NCI-H146 treated with DMSO at 0.1 percent for 48 hours (cell line): ENCODE data around the gene MRNIP.

Experiments used
- DNase-seq: peaks from one replicate; lab custom pipeline; 2025; ENCODE audit not compliant: unreplicated experiment; lab: John Stamatoyannopoulos, UW

MRNIP gene

DNA sequence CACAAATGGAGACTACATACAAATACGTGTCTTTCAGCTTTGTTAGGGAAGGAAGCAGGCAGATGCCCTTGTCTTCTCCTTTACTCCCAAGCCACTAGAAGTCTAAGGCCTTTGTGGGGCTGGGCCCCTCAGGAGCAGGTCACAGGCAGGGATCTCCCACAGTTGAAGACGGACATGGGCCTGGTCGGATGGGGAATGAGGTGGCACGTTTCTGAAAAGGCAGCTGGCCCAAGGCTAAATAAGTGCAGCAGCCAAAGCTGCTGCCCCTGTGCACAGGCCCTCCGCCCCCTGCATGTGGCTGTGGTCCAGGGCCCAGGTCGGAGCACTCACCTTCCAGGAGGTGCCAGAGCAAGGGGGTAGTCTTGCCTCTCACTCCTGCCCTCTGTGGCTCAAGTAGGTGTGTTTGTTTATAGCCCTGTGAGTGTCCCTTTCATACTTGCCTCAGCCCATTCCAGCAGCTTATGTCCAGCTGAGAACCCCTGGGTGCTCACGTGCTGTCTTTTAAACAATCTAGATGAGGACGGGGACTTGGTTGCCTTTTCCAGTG, 36.1 kb downstream of the MRNIP start:
- no peak for DNase-seq

DNA sequence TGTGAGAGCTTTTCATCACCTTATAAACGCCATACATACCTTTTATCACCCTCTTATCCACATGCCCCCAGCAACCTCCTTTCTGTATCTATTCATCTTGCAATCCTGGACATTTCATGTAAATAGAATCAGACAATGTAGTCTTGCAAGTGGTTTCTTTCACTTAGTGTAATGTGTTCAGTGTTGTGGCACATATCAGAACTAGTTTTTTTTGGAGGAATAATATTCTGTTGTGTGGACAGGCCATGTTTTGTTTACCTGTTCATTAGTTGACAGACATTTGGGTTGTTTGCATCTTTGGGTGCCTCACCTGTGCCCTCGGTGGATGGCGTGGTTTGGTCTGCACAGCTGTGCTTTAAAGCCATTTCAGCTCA, 36.6 kb downstream of the MRNIP start:
- no peak for DNase-seq

DNA sequence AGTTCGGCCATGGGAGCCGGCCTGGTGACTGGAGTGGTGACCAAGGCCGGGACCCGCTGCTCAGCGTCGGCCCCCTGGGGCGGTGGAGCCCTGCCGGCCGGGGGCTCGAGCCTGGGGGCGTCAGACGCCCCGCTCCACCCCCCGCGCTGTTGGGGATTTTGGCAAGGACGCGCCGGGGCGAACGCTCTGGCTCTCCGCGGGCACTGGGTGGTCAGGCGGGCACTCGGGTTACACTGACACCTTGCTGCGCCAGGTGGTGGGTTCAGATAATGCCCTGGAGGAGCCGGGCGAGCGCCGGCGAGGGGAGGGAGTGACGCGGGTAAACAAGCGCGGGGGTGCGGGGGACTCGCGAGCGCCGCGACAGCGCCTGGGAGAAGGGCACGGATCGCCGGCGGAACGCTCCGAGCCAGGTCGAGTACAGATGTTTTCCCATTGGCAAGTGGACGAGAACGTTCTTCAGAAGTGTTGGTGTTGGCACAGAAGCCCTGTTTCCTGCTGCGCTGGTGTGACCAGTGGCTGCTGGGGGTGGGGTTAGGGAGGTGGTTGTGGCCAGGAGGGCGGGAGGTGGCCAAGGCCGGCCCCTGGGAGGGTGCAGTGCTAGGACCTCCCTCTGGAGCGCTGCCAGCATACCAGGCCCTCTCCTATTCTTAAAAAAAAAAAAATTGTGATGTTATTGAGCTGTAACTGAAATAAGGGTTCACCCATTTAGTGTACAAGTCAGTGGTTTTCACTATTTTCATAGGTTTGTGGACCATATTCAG, 37.1 kb downstream of the MRNIP start:
- peak; percentile 68 for DNase-seq

DNA sequence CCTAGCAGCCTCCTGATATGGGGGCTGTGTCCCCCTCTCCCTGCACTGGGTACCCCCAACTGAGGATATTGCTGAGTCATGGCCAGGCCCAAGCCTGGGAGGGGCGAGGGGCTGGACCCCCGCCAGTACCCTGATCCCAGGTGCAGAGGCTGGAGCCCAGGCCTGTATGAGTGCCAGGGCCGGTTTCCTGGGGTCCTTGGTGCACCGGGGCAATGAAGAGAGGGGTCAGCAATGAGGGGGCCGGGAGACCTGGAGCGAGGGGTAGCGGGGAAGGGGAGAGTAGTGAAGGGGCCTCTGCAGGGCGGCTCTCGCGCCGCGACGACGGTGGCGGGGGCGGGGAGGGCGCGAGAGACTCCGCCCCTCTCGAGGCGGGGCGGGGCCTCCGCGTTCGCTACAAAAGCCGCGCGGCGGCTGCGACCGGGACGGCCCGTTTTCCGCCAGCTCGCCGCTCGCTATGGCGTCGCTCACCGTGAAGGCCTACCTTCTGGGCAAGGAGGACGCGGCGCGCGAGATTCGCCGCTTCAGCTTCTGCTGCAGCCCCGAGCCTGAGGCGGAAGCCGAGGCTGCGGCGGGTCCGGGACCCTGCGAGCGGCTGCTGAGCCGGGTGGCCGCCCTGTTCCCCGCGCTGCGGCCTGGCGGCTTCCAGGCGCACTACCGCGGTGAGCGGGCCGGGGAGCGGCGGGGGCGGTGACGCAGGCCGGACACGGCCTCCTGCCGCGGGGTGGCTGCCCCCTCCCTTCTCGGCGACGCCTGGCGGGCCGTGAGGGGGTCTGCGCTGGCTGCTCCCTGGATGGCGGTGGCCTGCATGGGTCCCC, 37.9 kb downstream of the MRNIP start, which contains the start of gene SQSTM1:
SQSTM1 (plus strand) TSS at position 423 of the 815 bp plus-strand sequence; CDS start at position 455, 32 bp downstream.
- DNase-seq: peak; percentile 36

DNA sequence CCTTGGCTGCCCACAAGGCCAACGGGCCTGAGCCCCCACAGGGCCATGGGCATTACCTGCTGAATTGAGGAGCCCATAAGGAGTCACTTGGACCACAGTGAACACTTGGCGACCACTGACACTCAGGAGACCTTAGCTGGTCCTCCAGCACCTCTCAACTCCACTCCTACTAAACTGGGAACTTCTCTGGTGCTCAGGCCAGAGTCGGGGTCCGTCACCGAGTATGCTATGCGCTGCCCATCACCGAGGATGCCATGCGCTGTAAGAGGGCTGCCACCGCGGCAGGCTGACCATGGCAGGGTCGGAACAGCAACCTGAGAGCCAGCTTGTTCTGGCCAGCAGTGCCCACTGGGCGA, 38.5 kb downstream of the MRNIP start:
- DNase-seq: no peak

DNA sequence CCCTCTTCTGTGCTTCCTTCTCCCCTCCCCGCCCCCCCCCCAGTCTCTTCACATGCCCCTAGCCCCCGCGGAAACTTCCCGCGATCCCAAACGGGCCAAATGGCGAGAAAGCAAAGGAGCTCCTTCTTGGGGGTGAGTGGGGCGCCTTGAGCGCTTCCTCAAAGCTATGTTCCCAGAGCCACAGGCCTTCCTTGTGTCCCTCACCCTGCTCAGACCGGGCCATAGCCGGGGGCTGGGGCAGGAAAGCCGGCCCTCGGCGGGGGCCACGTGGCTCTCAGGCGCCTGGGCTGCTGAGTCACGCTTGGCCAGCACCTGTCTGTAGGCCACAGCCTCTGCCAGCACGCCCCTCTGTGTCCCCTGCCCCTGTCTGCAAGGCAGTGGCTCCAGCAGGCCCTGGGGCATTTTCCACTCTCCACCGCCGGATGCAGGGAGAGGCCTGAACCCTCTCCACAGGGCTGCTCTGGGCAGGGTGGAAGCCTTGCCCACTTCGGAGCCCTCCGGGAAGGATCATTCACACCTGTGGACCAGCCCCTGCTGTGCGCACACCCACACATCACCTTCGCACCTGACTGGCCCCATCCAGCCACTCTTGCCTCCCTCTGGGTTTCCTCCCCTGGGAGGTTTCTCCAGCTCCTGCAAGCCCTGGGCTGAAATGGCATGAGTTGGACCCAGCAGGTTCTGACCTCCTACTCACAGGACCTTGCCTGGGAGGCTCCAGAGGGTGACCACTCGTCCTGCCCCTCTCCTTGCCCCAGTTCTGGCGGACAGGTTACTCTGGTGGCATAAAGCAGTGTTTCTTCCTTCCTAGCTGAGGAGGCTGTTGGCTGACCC, 39.1 kb downstream of the MRNIP start:
- peak; percentile 75 for DNase-seq

DNA sequence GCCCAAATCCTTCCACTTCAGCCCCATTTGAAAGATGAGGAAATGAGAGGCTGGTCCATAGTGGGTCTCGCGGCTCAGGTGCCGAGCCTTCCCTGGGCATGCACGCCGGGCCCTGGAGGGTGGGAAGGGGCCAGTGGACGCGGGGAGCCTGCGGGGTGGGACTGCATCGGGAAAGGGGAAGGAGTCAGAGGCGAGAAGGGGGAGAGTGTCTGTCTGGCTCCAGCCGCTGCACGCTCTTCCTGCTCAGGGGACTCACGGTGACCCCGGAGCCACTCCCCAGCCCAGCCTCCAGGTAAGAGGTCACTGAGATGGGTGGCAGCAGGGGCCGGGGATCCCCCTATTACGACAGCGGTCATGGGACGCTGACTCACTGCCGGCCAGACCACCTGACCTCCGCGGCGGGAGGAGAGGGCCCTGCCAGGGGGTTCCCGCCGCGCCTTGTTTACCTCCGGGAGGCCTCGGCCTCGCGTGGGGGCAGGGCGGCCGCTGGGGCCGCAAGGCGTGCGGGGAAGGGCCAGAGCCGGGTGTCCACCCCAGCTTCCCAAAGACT, 39.8 kb downstream of the MRNIP start:
- peak; percentile 27 for DNase-seq

DNA sequence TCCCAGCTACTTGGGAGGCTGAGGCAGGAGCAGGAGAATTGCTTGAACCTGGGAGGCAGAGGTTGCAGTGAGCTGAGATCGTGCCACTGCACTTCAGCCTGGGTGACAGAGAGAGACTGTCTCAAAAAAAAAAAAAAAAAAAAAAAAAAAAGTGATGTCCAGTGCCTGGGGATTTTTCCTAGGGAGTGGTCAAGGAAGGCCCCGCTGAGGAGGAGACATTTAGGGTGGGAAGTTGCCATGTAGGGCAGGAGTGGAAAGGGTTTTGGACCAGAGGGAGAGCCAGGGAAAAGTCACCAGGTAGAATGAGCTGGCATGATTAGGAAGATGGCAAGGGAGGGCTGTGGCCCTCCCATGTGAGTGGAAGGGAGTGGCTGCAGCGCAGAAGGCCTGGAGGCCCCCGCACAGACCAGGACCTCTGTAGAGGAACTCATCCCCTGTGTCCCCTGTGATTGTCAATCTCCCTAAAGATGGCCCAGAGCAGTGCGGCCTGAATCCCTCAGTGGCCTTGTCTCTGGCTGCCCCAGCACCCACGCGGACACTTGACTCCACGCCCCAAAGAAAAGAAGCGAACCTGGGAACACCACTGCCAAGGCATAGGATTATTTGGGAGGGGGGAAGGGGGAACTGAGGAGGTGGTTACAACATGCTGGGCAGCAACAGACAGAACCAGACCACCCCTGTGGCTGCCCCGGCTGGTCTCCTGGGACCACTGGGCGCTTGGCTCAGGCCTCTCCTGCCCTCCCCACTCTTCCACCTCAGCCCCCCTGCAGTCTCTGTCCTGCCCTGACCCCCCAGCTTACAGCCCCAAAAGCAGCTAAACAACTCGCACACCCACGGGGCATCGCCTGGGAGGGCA, 40.5 kb downstream of the MRNIP start:
- no peak for DNase-seq

DNA sequence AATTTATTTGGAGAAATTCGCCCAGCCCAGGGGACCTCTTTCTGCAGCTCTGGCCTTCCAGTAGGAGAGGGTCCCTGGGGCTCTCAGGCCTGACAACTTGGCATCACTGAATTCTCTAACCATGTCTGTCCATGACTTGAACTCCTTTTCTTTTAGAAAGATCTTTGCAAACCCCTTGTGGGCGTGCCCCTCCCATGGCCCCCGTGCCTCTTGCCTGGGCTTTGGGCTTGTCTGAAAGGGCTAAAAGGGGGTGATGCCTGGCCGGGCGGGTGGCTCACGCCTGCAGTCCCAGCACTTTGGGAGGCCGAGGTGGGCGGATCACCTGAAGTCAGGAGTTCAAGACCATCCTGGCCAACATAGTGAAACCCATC, 41.2 kb downstream of the MRNIP start:
- DNase-seq: no peak

DNA sequence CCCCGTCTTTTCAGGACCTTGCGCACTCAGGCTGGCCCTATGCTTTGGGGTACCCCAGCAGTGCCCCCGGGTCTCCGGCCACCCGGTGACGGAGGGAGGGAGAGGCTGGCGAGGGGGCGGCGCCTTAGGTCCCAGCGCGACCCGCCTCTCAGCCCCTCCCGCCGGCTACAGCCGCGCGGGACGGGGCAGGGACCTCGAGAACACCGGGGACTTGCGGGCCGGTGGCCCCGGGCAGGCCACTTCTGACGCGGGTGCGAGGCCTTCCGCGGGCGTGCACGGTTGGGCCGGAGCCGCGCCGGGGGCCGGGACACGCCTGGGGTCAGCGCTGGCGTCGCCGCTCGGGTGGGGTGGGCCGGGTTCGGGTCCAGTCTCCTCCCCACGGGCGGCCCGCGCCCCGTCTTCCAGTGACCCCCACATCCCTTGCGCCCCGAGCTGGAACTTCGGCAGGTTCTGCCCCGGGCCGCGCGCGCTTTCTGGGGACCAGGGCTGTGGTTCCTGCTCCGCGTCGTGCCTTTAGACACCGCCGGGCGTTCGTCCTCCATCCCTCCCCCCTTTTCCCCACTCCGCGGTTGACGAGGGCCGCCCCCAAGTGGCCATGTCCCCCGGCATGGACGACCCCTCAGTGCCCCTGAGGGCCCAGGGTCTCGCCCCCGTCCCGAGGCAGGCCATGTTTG, 41.7 kb downstream of the MRNIP start:
- no peak for DNase-seq

DNA sequence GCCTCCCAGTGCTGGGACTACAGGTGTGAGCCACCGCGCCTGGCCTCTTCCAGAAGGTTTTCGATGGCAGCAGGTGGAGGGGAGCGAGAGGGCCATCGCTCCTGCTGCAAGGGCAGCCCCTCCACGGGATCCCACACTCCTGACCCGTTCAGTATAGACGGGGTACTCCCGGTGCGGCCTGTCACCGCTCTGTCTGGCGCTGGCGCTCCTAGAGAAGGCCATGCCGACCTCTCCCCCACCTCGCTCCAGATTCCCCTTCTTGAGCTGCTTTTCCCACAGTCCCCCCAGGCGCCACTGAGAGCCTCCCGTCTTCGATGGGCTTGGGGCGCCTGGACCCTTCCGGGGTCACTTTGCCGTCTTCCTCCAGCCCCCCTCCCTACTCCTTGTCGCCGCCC, 42.2 kb downstream of the MRNIP start:
- DNase-seq: no peak

DNA sequence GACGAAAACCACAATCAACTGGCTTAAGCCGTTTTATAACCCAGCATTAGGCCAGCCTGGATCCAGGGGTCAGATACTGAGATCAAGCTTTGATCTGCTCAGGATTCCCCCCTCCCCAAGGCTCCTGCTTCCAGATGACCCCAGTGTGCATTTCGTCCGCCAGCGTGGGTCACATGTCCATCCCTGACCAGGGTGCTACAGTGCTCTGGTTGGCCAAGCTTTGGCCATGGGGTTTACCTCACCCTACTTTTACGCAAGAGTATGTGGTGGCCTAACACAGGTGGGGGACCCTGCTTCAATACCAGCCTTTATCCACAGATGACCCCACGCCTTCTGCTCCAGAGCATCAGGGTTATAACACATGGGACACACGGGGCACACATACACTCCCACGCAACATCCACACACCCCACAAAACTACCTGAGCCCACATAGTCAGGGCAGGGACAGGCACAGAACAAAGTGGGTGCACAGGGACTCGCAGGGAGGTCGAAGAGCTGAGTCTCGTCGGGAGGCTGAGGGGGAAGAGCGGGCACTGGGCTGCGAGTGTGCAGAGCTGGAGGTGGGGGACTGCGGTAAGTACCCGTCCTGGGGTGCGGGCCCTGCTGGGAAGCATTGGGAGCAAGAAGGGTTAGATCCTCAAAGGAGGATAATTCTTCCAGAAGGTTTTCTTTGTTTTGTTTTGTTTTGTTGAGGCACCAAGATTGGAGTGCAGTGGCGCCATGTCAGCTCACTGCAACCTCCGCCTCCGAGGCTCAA, 42.9 kb downstream of the MRNIP start:
- no peak for DNase-seq

DNA sequence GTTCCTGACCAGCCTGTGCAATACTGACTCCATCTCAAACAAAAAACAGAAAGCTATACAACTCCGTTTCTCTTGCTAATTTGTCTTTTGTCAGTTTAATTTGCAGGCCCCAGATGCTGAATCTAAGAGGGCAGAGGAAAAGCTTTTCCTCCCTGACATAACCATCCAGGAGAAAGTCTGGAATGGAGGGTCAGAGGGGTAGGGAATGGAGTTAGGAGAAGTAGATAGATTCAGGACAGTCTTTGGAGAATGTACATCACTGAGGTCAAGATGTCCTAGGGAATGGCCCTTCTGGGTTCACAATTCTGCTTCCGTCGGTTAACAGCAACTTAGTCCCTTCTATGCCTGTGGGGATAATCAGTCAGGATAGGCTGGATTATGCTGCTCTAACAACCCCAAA, 44.5 kb downstream of the MRNIP start:
- DNase-seq: no peak

DNA sequence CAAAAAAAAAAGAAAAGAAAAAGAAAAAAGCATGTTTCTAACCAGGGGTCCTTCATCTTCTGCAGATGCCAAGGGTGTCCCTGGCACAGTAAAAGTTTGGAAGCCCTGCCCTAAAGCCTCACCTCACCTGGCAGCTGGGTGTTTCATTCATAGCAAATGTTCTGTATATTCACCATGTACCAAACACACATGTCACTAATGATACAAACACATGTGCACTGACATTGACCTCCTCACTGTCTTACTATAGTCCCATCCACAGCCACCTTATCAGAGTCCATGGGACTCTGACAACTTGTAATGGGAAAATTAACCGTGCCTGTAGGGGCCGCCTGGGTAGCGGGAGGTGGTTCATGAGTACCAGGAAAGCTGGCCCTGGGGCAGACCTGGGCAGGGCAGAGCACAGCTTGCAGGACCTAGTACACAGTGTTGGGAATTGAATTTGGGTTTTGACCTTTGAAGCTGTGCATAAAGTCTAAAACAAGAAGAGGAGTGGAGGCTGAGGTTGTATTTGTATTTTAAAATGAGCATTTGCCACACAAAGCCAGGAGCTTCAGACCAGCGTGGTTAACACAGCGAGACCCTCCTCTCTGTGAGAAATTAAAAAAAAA, 45.5 kb downstream of the MRNIP start:
- DNase-seq: no peak

DNA sequence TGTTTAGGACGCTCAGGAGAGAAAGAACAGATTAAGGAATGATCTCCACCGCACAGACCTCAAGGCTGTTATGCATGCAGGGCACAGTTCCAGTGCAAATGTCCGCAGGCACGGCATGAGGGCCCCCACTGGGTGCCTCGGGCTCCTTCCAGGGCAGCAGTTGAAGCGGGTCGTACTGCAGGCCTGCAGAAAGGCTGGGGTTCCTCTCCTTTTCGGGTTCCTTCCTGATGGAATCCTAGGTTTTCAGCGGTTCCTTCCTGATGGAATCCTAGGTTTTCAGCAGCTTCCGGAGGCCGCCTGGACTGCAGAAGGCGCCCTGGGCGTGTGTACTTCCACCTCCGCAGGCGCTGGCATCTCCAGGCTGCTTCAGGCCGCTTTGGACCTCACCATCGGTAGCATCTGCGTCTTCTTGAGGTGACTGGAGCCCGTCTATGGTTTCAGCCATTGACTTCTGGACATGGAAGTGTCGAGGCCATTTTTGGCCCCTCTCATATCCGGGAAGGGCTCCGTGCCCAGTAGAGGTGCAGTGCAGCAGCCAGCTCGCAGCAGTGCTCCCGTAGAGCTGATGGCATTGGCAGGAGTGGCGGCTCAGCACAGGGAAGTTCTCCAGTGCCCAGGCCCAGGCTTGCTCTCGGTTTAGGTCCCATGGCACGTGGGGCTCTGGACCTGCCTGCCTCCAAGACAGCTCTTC, 46.3 kb downstream of the MRNIP start:
- no peak for DNase-seq

DNA sequence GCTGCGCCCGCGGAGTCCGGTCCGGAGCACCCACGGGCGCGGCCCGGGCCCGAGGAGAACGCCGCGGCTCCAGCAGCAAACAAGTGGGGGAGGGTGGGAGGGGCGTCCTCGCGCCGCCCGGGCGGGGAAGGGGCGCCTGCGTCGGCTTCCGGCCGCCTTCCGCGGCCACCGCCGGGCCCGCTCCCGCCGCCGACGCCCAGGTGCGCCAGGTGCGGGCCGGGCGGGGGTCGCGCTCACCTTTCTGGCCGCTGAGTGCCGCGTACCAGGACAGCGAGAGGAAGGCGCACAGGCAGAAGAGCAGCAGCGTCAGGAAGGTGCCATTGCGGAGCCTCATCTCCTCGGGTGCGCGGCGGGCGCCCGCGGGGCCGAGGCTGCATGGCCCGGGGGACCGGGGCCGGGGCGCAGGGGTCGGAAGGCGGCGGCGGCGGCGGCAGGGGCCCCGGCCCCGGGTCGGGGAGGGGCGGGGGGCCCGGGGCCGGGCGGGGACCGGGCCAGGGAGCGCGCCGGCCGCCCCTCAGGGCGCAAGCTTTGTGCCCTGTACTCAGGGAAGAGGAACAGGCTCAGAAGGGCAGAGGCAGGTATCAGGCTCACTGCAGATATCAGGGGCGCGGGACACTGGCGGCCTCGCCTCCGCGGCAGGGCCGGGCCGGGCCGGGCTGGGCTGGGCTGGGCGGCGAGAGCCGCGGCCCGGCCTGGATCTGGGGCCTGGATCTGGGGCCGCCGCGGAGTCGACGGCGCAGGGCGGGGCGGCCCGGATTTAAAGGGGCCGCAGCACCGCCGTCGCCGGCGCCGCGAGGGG, 52.2 kb downstream of the MRNIP start, which contains the start of gene MGAT4B:
MGAT4B (minus strand) TSS at position 617 of the 799 bp plus-strand sequence; CDS start at position 334, 283 bp downstream.
- DNase-seq: peak; percentile 32
